A549 (cell line): ENCODE measurements around the gene PRLHR. TPM values are rescaled to one million over a fixed set of nuclear protein-coding genes. Genes with fewer than 3 reads are reported as not detected.

Experiments used
- ATAC-seq, 2 experiments: fragments of 200-7000 bp in 1 of 2; fragments of >200 bp in 1 of 2; cut with Nextera tagmentation in 1 of 2; cut with Tn5 transposase in 1 of 2; 3 replicates each; pipeline versions ENCODE4 v1.8.0 to v1.9.1; 2018 to 2020; ENCODE audit warnings: mild to moderate bottlenecking in 1 of 2, moderate library complexity in 1 of 2
- CTCF ChIA-PET: fragments of 300-600 bp; sonication (Branson Sonifier 250); formaldehyde crosslinking; extraction: SDS; loops from one replicate; lab custom pipeline; 2021; ENCODE audit warnings: antibody characterized with exemption, inconsistent platforms; lab: Yijun Ruan, JAX
- POLR2A ChIA-PET: fragments of 350-600 bp; formaldehyde crosslinking; extraction: SDS; loops from one replicate; lab custom pipeline; 2021; ENCODE audit warnings: antibody characterized with exemption, inconsistent platforms; lab: Yijun Ruan, JAX
- DNase-seq, 2 experiments: peaks; one replicate each; pipeline versions ENCODE4 v3.0.0 to v3.0.0-alpha.2; 2011 to 2016; ENCODE audit warnings: low read depth in 1 of 2, low spot score in 1 of 2
- FAIRE-seq: peaks from 2 replicates; lab custom pipeline; 2011; peaks lifted over from hg19 to GRCh38; lab: Jason Lieb, UNC
- H3K27ac ChIP-seq, 2 experiments: fragments of >200 bp; sonication (Bioruptor Twin); formaldehyde crosslinking; 3 replicates each; pipeline ENCODE4 v1.5.1; 2016 to 2017
- H3K4me1 ChIP-seq: fragments of >200 bp; sonication (Bioruptor Twin); formaldehyde crosslinking; 3 replicates; pipeline ENCODE4 v1.6.1; 2016
- H3K4me2 ChIP-seq: fragments of >200 bp; sonication (Bioruptor Twin); formaldehyde crosslinking; 3 replicates; pipeline ENCODE4 v1.6.1; 2016
- H3K4me3 ChIP-seq: fragments of >200 bp; sonication (Bioruptor Twin); formaldehyde crosslinking; 3 replicates; pipeline ENCODE4 v1.5.1; 2016
- H3K9me3 ChIP-seq: fragments of >200 bp; sonication (Bioruptor Twin); formaldehyde crosslinking; 3 replicates; pipeline ENCODE4 v1.6.1; 2016
- BCL3 ChIP-seq: fragments of >200 bp; sonication (Bioruptor Twin); formaldehyde crosslinking; IDR thresholded peaks from 3 replicates; pipeline ENCODE4 v1.6.1; 2016
- BHLHE40 ChIP-seq: IDR thresholded peaks from 2 replicates; pipeline ENCODE4 v1.6.1; 2012; ENCODE audit warnings: low read depth, low read length, inconsistent platforms
- CBX2 ChIP-seq: fragments of 200-600 bp; sonication (generic); IDR thresholded peaks from 2 replicates; pipeline ENCODE4 v1.6.1; 2016; ENCODE audit warnings: low read depth, mild to moderate bottlenecking, borderline replicate concordance
- CEBPB ChIP-seq, 2 experiments: fragments of >200 bp in 1 of 2; sonication (Bioruptor Twin) in 1 of 2; formaldehyde crosslinking in 1 of 2; IDR thresholded peaks; 2 replicates each; pipeline ENCODE4 v1.6.1; 2012 to 2016
- FOSB ChIP-seq: fragments of 250-450 bp; sonication (Bioruptor Pico); IDR thresholded peaks from 2 replicates; pipeline ENCODE4 v1.5.0; 2020; ENCODE audit warnings: mild to moderate bottlenecking, moderate library complexity
- HOXA7 ChIP-seq: fragments of 250-450 bp; sonication (Bioruptor Pico); IDR thresholded peaks from 2 replicates; pipeline ENCODE4 v1.5.0; 2020; ENCODE audit warnings: mild to moderate bottlenecking, moderate library complexity
- HOXB5 ChIP-seq: fragments of 250-450 bp; sonication (Bioruptor Pico); IDR thresholded peaks from 2 replicates; pipeline ENCODE4 v1.5.0; 2020; ENCODE audit warnings: mild to moderate bottlenecking, moderate library complexity
- JUN ChIP-seq, 2 experiments: fragments of >200 bp; sonication (Bioruptor Twin); formaldehyde crosslinking; IDR thresholded peaks; 2 replicates in 1 of 2; 3 replicates in 1 of 2; pipeline ENCODE4 v1.6.1; 2016 to 2017
- JUNB ChIP-seq: fragments of >200 bp; sonication (Bioruptor Twin); formaldehyde crosslinking; IDR thresholded peaks from 2 replicates; pipeline ENCODE4 v1.6.1; 2016
- KDM1A ChIP-seq: fragments of 200-600 bp; sonication (generic); IDR thresholded peaks from 2 replicates; pipeline ENCODE4 v1.6.1; 2016; ENCODE audit warnings: low read depth, mild to moderate bottlenecking
- KDM5A ChIP-seq: fragments of 200-600 bp; sonication (generic); IDR thresholded peaks from 2 replicates; pipeline ENCODE4 v1.6.1; 2016; ENCODE audit warnings: antibody characterized with exemption, mild to moderate bottlenecking
- MAZ ChIP-seq: fragments of 150-350 bp; IDR thresholded peaks from 2 replicates; pipeline ENCODE4 v1.6.1; 2014; ENCODE audit warnings: antibody characterized with exemption, low read depth, low read length, borderline replicate concordance
- NPAS2 ChIP-seq: fragments of 250-450 bp; sonication (Bioruptor Pico); IDR thresholded peaks from 2 replicates; pipeline ENCODE4 v1.8.0; 2022; ENCODE audit warnings: mild to moderate bottlenecking, moderate library complexity, borderline replicate concordance
- NR3C1 ChIP-seq: fragments of >200 bp; sonication (Bioruptor Twin); formaldehyde crosslinking; IDR thresholded peaks from 3 replicates; pipeline ENCODE4 v1.6.1; 2017
- PBX3 ChIP-seq: IDR thresholded peaks from 2 replicates; pipeline ENCODE4 v1.6.1; 2012
- PHF8 ChIP-seq: fragments of 200-600 bp; sonication (generic); IDR thresholded peaks from 2 replicates; pipeline ENCODE4 v1.6.1; 2016; ENCODE audit warnings: low read depth, mild to moderate bottlenecking, antibody characterized with exemption, moderate library complexity, borderline replicate concordance
- POLR2A ChIP-seq: IDR thresholded peaks from 2 replicates; pipeline ENCODE4 v1.6.1; 2012; ENCODE audit warnings: mild to moderate bottlenecking, low read length
- RARB ChIP-seq: fragments of 250-450 bp; sonication (Bioruptor Pico); IDR thresholded peaks from 2 replicates; pipeline ENCODE4 v1.8.0; 2021; ENCODE audit warnings: mild to moderate bottlenecking, moderate library complexity
- REST ChIP-seq: fragments of 200-600 bp; sonication (generic); IDR thresholded peaks from 2 replicates; pipeline ENCODE4 v1.6.1; 2016; ENCODE audit warnings: antibody characterized with exemption, mild to moderate bottlenecking, moderate library complexity
- TP53 ChIP-seq: fragments of 250-450 bp; sonication (Bioruptor Pico); IDR thresholded peaks from 2 replicates; pipeline ENCODE4 v1.5.0; 2021; ENCODE audit warnings: mild to moderate bottlenecking, moderate library complexity
- ZC3H11A ChIP-seq: fragments of 450-650 bp; IDR thresholded peaks from 2 replicates; pipeline ENCODE4 v1.6.1; 2014; ENCODE audit warnings: antibody characterized with exemption, mild to moderate bottlenecking
- ZSCAN20 ChIP-seq: fragments of 250-450 bp; sonication (Bioruptor Pico); IDR thresholded peaks from 2 replicates; pipeline ENCODE4 v1.8.0; 2022; ENCODE audit warnings: mild to moderate bottlenecking, moderate library complexity
- WGBS: methylation state at CpG from one replicate; pipeline ENCODE4 v1.1.6; 2017; ENCODE audit errors: missing lambda C conversion rate; 5-methylcytosine and 5-hydroxymethylcytosine counted together
- polyA plus RNA-seq, 4 experiments: library from polyadenylated mRNA; depleted of rRNA in 3 of 4; stranded (reverse); fragments of >200 nt; fragmentation: RNase III in 1 of 4; extraction: RNeasy Plus Mini Kit Qiagen cat#74134 plus additional on column Dnase treatment in 1 of 4; gene quantifications; 2 replicates in 3 of 4; 3 replicates in 1 of 4; pipeline ENCODE4 v1.2.3, GENCODE V29; 2011 to 2017

The PRLHR gene
- polyA plus RNA-seq, 2 of the 4 experiments (the other 2 are of a cell fraction) = not detected

GRCh38 chr10:118610577-118610976 lies 15.1 kb upstream of the PRLHR start (continued):
- no peak for TF ChIP-seq HOXB5 (CRISPR knock-in tag)
- no peak for TF ChIP-seq JUNB
- TF ChIP-seq KDM1A = no peak
- TF ChIP-seq POLR2A = no peak

GRCh38 chr10:118607768-118608354 lies 12.4 kb upstream of the PRLHR start:
- peaks cover 4% of the 10 kb centered on the region; the same call in 1 of the 3 replicates for H3K9me3 ChIP-seq
- no peak for FAIRE-seq
- TF ChIP-seq BHLHE40 (no peak), PHF8 (no peak), NPAS2 (no peak), RARB (CRISPR knock-in tag) (no peak), KDM1A (no peak), FOSB (CRISPR knock-in tag) (no peak), HOXA7 (CRISPR knock-in tag) (no peak), KDM5A (no peak), CEBPB (IDR thresholded peaks at IDR 0.05) (no peak), JUNB (no peak), ZC3H11A (no peak), TP53 (no peak), NR3C1 (no peak), MAZ (no peak), BCL3 (no peak), REST (no peak), CBX2 (no peak), JUN (IDR thresholded peaks at IDR 0.05) (no peak), ZSCAN20 (no peak), PBX3 (no peak)
- TF ChIP-seq, all 56 proteins: peak for 0
- ATAC-seq (no peak), DNase-seq (no peak)
- ChIA-PET CTCF (interaction anchor here (1.0 to 1.3 kb wide), 2 partner anchors 13 to 17 kb away, joined by 3 read pairs; no protein-coding TSS in a partner anchor), POLR2A (interaction anchor here (0.5 kb wide), 1 partner anchor 412 kb away, joined by 3 read pairs; no protein-coding TSS in a partner anchor)
- no peaks in the 10 kb centered on the region for H3K4me1 ChIP-seq
- 0% methylated on average over 2 of the region's 4 CpGs for WGBS
- no peak overlapping the region for H3K27ac ChIP-seq
- no peak overlapping the region for H3K4me2 ChIP-seq
- no peak overlapping the region for H3K4me3 ChIP-seq
